GM12878 (cell line): ENCODE data around the gene FAM229B. TPM values are rescaled to one million over a fixed set of nuclear protein-coding genes. Genes with fewer than 3 reads are reported as not detected.

ENCODE experiments used
- ATAC-seq: fragments of 200-7000 bp; cut with Tn5 transposase; 3 replicates; pipeline ENCODE4 v1.9.1; 2020; ENCODE audit warnings: mild to moderate bottlenecking, moderate library complexity
- BruUV-seq: library from RNA; stranded (reverse); fragments of 400-500 nt; replicated peaks from 2 replicates; lab custom pipeline; 2021; lab: Mats Ljungman, UMichigan
- CTCF ChIA-PET: fragments of 300-600 bp; sonication (Branson Sonifier 250); formaldehyde crosslinking; extraction: SDS; loops from one replicate; lab custom pipeline; 2021; ENCODE audit warnings: inconsistent platforms; lab: Yijun Ruan, JAX
- POLR2A ChIA-PET: fragments of 350-600 bp; formaldehyde crosslinking; extraction: SDS; loops from one replicate; lab custom pipeline; 2021; ENCODE audit warnings: inconsistent platforms; lab: Charles Lee
- RAD21 ChIA-PET: fragments of 300-600 bp; sonication (Branson Sonifier 250); formaldehyde crosslinking; loops from one replicate; lab custom pipeline; 2023; ENCODE audit warnings: antibody characterized with exemption; ENCODE audit not compliant: unreplicated experiment; lab: Charles Lee
- SMC1A ChIA-PET: fragments of 300-600 bp; sonication (Branson Sonifier 250); formaldehyde crosslinking; loops from one replicate; lab custom pipeline; 2023; ENCODE audit not compliant: unreplicated experiment, uncharacterized antibody; lab: Charles Lee
- DNase-seq: peaks from one replicate; pipeline ENCODE4 v3.0.0-alpha.2; 2011; ENCODE audit warnings: low read depth, low spot score
- FAIRE-seq: peaks from 3 replicates; lab custom pipeline; 2011; peaks lifted over from hg19 to GRCh38; lab: Jason Lieb, UNC
- H2AFZ ChIP-seq: 2 replicates; pipeline ENCODE4 v1.6.0; 2011; ENCODE audit warnings: low read depth, low read length, control low read depth; ENCODE audit not compliant: control insufficient read depth
- H3K27ac ChIP-seq: 2 replicates; pipeline ENCODE4 v1.5.1; 2011; ENCODE audit warnings: control low read depth; ENCODE audit not compliant: control insufficient read depth, insufficient read depth
- H3K27me3 ChIP-seq, 2 experiments: replicated peaks in 1 of 2; 2 replicates each; pipeline versions ENCODE4 v1.6.0 to v1.6.1; 2011; ENCODE audit warnings: low read length in 1 of 2; ENCODE audit not compliant: control insufficient read depth in 2 of 2, insufficient read depth in 2 of 2
- H3K36me3 ChIP-seq, 2 experiments: 2 replicates each; pipeline ENCODE4 v1.5.1; 2011; ENCODE audit warnings: low read length in 1 of 2; ENCODE audit not compliant: control insufficient read depth in 2 of 2, insufficient read depth in 2 of 2
- H3K4me1 ChIP-seq: 2 replicates; pipeline ENCODE4 v1.6.1; 2011; ENCODE audit warnings: mild to moderate bottlenecking, low read length, moderate library complexity, mixed read lengths; ENCODE audit not compliant: control insufficient read depth, insufficient read depth
- H3K4me2 ChIP-seq: 2 replicates; pipeline ENCODE4 v1.6.0; 2011; ENCODE audit warnings: control low read depth; ENCODE audit not compliant: control insufficient read depth, insufficient read depth
- H3K4me3 ChIP-seq: fragments of 200-600 bp; sonication (generic); 2 replicates; pipeline ENCODE4 v1.5.1; 2016
- H3K79me2 ChIP-seq: 2 replicates; pipeline ENCODE4 v1.6.0; 2011; ENCODE audit warnings: low read length; ENCODE audit not compliant: control insufficient read depth, insufficient read depth
- H3K9ac ChIP-seq: 2 replicates; pipeline ENCODE4 v1.8.0; 2011; ENCODE audit warnings: low read length, control low read depth, mixed read lengths; ENCODE audit not compliant: control insufficient read depth, insufficient read depth
- H3K9me3 ChIP-seq: replicated peaks from 3 replicates; pipeline ENCODE4 v1.5.1; 2011; ENCODE audit warnings: mild to moderate bottlenecking, low read length; ENCODE audit not compliant: control insufficient read depth, insufficient read depth
- H4K20me1 ChIP-seq: 2 replicates; pipeline ENCODE4 v1.6.0; 2011; ENCODE audit not compliant: control insufficient read depth, insufficient read depth
- BCL11A ChIP-seq: IDR thresholded peaks from 2 replicates; pipeline ENCODE4 v1.6.1; 2011; ENCODE audit warnings: low read depth, low read length
- CBX5 ChIP-seq: sonication (generic); IDR thresholded peaks from 2 replicates; pipeline ENCODE4 v1.6.1; 2016; ENCODE audit warnings: low read depth, moderate library complexity, mild to moderate bottlenecking, inconsistent platforms
- EZH2 ChIP-seq: IDR thresholded peaks from 2 replicates; pipeline ENCODE4 v1.6.1; 2012; ENCODE audit warnings: low read depth, mild to moderate bottlenecking, control low read depth, inconsistent platforms, low read length, borderline replicate concordance; ENCODE audit not compliant: control insufficient read depth
- HDAC6 ChIP-seq: fragments of 200-600 bp; sonication (generic); IDR thresholded peaks from one replicate; pipeline ENCODE4 v1.8.0; 2017; ENCODE audit warnings: antibody characterized with exemption; ENCODE audit not compliant: unreplicated experiment
- KDM1A ChIP-seq: fragments of 200-600 bp; sonication (generic); IDR thresholded peaks from 2 replicates; pipeline ENCODE4 v1.6.1; 2016; ENCODE audit warnings: borderline replicate concordance
- MTA3 ChIP-seq: IDR thresholded peaks from 2 replicates; pipeline ENCODE4 v1.6.1; 2012; ENCODE audit warnings: low read length, inconsistent platforms, borderline replicate concordance
- POLR2AphosphoS2 ChIP-seq: IDR thresholded peaks from 2 replicates; pipeline ENCODE4 v1.6.1; 2011; ENCODE audit warnings: low read depth, mild to moderate bottlenecking, low read length, improper control_type of control experiment, moderate library complexity
- PRDM15 ChIP-seq: fragments of 450-650 bp; formaldehyde crosslinking; IDR thresholded peaks from 2 replicates; pipeline ENCODE4 v1.4.0; 2020; ENCODE audit warnings: mild to moderate bottlenecking, moderate library complexity
- ZNF207 ChIP-seq: fragments of 450-650 bp; IDR thresholded peaks from 2 replicates; pipeline ENCODE4 v1.6.1; 2014; ENCODE audit warnings: antibody characterized with exemption, mild to moderate bottlenecking, borderline replicate concordance
- ZNF24 ChIP-seq: fragments of 450-650 bp; IDR thresholded peaks from 2 replicates; pipeline ENCODE4 v1.6.1; 2017; ENCODE audit warnings: antibody characterized with exemption, mild to moderate bottlenecking
- ZNF622 ChIP-seq: fragments of 450-650 bp; IDR thresholded peaks from 2 replicates; pipeline ENCODE4 v1.6.1; 2017; ENCODE audit warnings: mild to moderate bottlenecking, inconsistent platforms
- ZSCAN29 ChIP-seq: fragments of 450-650 bp; IDR thresholded peaks from 2 replicates; pipeline ENCODE4 v1.6.1; 2017; ENCODE audit warnings: mild to moderate bottlenecking, moderate library complexity
- whole genome bisulfite sequencing: methylation state at CpG from one replicate; pipeline ENCODE4 v1.1.6; 2016; ENCODE audit warnings: low lambda C conversion rate; ENCODE audit not compliant: insufficient replicate concordance, insufficient coverage; ENCODE audit errors: missing lambda C conversion rate; 5-methylcytosine and 5-hydroxymethylcytosine counted together
- in situ Hi-C: fragments of 300-500 bp; cut with MboI; formaldehyde crosslinking; loops from 9 replicates; pipeline ENCODE4 v1.14.3; 2018; ENCODE audit warnings: mixed read lengths
- intact Hi-C: fragments of 100-400 bp; cut with micrococcal nuclease; formaldehyde crosslinking; loops from one replicate; pipeline ENCODE4 v1.14.2; 2022; ENCODE audit not compliant: unreplicated experiment
- polyA plus RNA-seq, 11 experiments: library from polyadenylated mRNA; depleted of rRNA in 4 of 11; unstranded in 6 of 11; stranded (reverse) in 5 of 11; fragments of >200 nt; fragmentation: Nextera tagmentation in 4 of 11; fragmentation: Illumina TruSeq in 1 of 11; extraction: Ambion mirVana in 4 of 11; extraction: Trizol in 1 of 11; gene quantifications; 1 replicate in 1 of 11; 2 replicates in 10 of 11; pipeline versions ENCODE4 v1.2.1 to v1.2.3, GENCODE V29; 2011 to 2016; ENCODE audit warnings: inconsistent platforms in 2 of 11, missing spikeins in 2 of 11, low read depth in 1 of 11
- total RNA-seq, 4 experiments: library from RNA; depleted of rRNA in 3 of 4; stranded (reverse); fragments of >200 nt in 3 of 4; fragmentation: Illumina TruSeq in 1 of 4; extraction: Trizol in 1 of 4; gene quantifications; 2 replicates each; pipeline versions ENCODE4 v1.2.1 to v1.2.3, GENCODE V29; 2013 to 2021
- TF ChIP-seq, protein P1 (sequence below): fragments of 150-350 bp; IDR thresholded peaks from 2 replicates; pipeline ENCODE4 v1.6.1; 2016; ENCODE audit warnings: low read depth, low read length
- TF ChIP-seq, protein P2 (sequence below): IDR thresholded peaks from 2 replicates; pipeline ENCODE4 v1.6.1; 2012; ENCODE audit warnings: low read length, inconsistent platforms

The FAM229B gene
- total and polyA plus RNA-seq, 10 of the 15 experiments (the other 5 are each of a cell fraction or from before 2014, with no cell fraction given), result 0.82 to 5.7 (median 3.1) TPM

- H3K27ac ChIP-seq, result no peak overlapping the region
- intact Hi-C loops, result no loop called here
Observed at GRCh38 chr6:112049026-112049799, 38.2 kb upstream of the FAM229B start.

More at GRCh38 chr6:112049026-112049799, 38.2 kb upstream of the FAM229B start:
- ChIA-PET RAD21 (interaction anchor here (1.3 kb wide), 1 partner anchor 790 kb away, joined by 3 read pairs; a partner anchor contains a TSS), CTCF (interaction anchor here (0.6 to 2.1 kb wide), 4 partner anchors 9 to 571 kb away, joined by 3 to 12 read pairs (median 3); no protein-coding TSS in a partner anchor), POLR2A (interaction anchor here (0.6 kb wide), 2 partner anchors 384 to 793 kb away, joined by 3 to 7 read pairs; no protein-coding TSS in a partner anchor), SMC1A (interaction anchor here (1.0 to 1.7 kb wide), 4 partner anchors 8 to 790 kb away, joined by 3 to 4 read pairs (median 4); a partner anchor contains a TSS)
- Histone ChIP-seq H3K36me3 (no peaks in the 10 kb centered on the region), H3K4me3 (no peak overlapping the region), H4K20me1 (no peaks in the 10 kb centered on the region), H3K79me2 (no peaks in the 10 kb centered on the region), H3K9me3 (no peaks in the 10 kb centered on the region), H2AFZ (no peak overlapping the region), H3K27me3 (no peaks in the 10 kb centered on the region), H3K9ac (no peak overlapping the region), H3K4me2 (no peak overlapping the region), H3K4me1 (no peaks in the 10 kb centered on the region)
- no TSS peak for BruUV-seq
- TF ChIP-seq BCL11A, result no peak
- TF ChIP-seq MTA3, result no peak
- TF ChIP-seq ZNF622, result no peak
- no peak for TF ChIP-seq POLR2AphosphoS2
- TF ChIP-seq ZNF207, result no peak
- no peak for TF ChIP-seq EZH2
- no peak for TF ChIP-seq ZSCAN29
- no peak for TF ChIP-seq ZNF24
- TF ChIP-seq, protein P1, sequence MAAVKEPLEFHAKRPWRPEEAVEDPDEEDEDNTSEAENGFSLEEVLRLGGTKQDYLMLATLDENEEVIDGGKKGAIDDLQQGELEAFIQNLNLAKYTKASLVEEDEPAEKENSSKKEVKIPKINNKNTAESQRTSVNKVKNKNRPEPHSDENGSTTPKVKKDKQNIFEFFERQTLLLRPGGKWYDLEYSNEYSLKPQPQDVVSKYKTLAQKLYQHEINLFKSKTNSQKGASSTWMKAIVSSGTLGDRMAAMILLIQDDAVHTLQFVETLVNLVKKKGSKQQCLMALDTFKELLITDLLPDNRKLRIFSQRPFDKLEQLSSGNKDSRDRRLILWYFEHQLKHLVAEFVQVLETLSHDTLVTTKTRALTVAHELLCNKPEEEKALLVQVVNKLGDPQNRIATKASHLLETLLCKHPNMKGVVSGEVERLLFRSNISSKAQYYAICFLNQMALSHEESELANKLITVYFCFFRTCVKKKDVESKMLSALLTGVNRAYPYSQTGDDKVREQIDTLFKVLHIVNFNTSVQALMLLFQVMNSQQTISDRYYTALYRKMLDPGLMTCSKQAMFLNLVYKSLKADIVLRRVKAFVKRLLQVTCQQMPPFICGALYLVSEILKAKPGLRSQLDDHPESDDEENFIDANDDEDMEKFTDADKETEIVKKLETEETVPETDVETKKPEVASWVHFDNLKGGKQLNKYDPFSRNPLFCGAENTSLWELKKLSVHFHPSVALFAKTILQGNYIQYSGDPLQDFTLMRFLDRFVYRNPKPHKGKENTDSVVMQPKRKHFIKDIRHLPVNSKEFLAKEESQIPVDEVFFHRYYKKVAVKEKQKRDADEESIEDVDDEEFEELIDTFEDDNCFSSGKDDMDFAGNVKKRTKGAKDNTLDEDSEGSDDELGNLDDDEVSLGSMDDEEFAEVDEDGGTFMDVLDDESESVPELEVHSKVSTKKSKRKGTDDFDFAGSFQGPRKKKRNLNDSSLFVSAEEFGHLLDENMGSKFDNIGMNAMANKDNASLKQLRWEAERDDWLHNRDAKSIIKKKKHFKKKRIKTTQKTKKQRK, result no peak
- TF ChIP-seq HDAC6, result no peak
- no peak for TF ChIP-seq CBX5
- no peak for TF ChIP-seq KDM1A
- TF ChIP-seq, protein P2, sequence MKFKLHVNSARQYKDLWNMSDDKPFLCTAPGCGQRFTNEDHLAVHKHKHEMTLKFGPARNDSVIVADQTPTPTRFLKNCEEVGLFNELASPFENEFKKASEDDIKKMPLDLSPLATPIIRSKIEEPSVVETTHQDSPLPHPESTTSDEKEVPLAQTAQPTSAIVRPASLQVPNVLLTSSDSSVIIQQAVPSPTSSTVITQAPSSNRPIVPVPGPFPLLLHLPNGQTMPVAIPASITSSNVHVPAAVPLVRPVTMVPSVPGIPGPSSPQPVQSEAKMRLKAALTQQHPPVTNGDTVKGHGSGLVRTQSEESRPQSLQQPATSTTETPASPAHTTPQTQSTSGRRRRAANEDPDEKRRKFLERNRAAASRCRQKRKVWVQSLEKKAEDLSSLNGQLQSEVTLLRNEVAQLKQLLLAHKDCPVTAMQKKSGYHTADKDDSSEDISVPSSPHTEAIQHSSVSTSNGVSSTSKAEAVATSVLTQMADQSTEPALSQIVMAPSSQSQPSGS, result no peak
- no peak for TF ChIP-seq PRDM15 (CRISPR knock-in tag)
- DNase-seq (no peak), FAIRE-seq (no peak), ATAC-seq (no peak)
- 31% methylated on average over 6 of the region's 6 CpGs for WGBS
- in situ Hi-C loops, result loop anchor here (5.0 kb wide), 1 partner anchor 797 kb away; no protein-coding TSS in a partner anchor
